HG02885 (cell line): Measurements from ENCODE around the gene OCLN.
"Not testable (repeated sequence)": the region's sequence is repeated elsewhere in the genome, so short reads cannot be mapped to it uniquely, and the experiment has no call there.

Experiments used
- ATAC-seq: cut with Tn5 transposase; IDR thresholded peaks from one replicate; pipeline ENCODE4 v1.9.1; 2021; ENCODE audit warnings: mild to moderate bottlenecking; ENCODE audit not compliant: unreplicated experiment, poor library complexity

The OCLN gene

DNA sequence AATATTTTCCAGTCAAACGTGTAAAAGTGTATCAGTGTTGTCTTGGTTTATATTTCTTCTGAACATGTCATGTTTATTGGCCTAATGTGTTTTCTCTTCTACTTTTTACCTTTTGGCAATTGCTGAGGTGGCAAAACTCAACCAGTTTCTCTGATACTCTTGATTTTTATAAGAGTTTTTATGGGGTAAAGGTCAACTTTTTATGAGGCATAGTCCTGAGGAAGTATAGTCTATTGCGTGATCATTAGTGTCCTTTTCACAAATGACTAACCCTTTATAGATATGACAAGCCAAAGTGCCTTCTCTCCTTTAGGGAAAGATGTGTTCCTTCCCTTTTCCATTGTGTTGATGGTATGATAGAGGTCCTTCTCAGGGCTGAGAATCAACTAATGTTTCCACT, 32.9 kb downstream of the OCLN start:
- ATAC-seq: no peak

DNA sequence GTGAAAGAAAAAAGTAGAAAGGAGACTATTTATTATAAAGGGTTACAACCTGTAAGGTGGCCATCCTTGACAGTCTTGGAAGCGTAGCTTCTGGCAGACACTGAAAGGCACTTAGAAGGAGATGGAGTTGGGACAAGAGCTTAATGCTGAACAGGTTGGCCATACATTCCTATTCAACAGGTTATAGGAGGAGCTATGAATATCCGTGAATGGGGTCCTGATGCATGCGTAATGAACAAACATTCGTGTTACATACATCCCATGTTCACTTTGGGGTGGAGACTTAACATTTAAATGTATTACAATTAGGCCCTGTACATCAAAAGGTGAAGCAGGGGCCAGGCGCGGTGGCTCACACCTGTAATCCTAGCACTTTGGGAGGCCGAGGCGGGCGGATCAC, 34.1 kb downstream of the OCLN start:
- ATAC-seq: no peak

DNA sequence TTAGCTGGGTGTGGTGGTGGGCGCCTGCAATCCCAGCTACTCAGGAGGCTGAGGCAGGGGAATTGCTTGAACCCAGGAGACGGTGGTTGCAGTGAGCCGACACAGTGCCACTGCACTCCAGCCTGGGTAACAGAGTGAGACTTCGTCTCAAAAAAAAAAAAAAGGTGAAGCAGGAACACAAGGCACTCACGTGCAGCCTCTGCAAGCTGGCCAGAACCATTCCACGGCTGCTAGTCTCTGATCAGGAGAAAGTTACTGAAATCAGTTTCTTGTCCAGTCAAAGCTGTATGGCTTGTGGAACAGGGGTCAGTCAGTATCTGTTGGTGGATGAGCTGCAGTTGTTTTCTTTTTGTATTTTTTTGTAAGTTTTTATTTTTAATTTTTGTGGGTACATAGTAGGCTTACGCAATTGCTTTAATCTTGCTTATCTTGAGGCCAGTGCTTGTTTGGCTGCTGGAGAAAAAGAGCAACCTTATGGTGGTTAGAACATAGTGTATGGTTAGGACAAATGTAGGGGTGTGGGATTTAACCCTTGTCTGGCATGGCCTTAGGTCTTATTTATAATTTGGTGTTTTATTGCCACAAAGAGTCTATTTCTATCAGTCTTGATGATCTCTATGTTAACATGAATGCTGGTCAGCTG, 34.7 kb downstream of the OCLN start:
- no peak for ATAC-seq

DNA sequence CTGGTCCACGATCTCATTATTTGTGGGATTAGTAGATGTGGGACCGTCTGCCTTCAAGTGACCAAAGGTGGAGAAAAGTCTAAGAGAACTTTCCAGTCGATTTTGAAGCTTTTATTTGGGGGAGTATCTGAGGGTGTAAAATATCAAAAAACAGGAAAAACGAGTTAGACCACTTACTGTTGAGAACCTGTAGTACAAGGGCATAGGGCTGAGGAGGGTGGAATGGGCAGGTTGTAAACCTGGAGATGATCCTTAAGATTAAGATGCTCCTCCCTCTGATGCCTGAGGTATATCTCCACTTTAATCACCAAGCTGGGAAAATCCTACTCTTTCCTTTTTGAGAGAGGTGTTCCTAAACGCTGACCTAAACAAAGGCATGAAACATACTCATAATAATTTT, 35.4 kb downstream of the OCLN start:
- ATAC-seq: no peak

DNA sequence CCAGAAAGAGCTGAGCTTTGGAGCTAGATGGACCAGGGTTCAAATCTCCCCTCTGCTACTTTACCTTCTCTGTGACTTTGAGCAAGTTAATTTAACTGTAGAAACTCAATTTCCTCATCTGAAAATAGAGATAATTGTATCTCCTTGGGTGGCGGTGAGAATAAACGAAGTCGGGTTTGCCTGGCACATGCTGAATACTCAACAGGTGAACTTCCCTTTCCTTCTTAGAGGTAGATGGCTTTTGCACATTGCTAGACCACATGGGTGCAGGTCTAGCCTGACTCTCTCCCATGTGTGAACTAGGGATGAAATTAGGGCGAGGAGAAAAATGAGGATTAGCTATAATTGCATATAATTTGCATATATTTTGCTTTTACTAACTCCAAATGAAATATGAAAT, 36.0 kb downstream of the OCLN start:
- ATAC-seq: no peak

DNA sequence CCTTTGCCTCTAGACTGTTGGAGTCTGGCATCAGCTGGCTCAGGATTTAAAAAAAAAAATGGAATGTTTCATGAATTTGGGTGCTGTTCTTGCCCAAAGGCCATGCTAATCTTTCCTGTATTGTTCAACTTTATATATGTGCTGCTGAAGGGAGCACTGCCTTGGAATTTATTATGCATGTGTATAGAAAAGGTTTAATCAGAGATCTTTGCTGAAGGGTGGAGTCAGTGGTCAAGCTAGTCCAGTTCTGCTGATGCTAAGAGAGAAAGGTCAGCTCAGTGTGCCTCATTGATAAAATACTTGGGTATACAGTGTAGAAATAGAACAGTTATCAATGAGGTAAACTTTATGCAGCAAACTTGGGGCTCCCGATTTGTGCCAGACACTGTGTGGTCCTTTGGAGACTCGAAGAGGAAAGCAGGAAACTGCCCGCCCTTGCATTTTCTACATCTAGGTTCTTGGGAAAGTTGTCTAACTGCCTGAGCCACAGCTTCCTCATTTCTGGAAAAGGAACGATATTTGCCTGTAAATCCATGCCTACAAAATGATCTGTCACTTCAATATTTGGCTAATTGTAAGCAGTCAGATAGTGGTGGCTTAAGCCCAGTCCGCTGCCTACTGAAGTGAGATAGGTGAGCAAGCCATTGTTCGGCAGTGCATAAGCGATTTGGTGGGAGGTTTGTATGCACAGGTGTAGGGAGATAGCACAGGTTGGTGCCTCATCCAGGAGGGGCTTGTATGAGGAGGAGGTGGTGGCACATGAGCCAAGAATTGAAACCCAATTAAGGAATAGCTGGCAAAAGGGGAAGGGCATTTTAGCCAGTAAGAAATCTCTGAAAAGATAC, 38.2 kb downstream of the OCLN start:
- no peak for ATAC-seq

DNA sequence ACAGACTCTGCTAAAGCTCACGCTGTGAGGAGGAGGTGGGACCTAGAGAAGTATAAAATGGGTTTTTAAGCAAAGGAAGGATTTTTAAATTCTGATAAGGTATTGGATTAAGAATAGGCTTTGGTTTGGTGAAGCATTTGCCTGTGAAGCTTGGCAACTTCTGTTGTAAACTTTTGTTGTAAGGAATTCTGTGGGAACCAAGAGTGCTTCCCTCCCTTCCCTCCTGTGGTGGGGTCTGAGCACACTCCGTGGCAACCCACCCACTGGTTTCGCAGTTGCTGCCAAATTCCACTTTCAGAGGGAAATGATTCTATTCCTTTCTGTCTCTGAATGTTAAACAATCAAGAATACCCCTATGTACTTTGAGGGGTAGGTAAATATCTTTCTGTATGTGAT, 38.8 kb downstream of the OCLN start:
- ATAC-seq: no peak

DNA sequence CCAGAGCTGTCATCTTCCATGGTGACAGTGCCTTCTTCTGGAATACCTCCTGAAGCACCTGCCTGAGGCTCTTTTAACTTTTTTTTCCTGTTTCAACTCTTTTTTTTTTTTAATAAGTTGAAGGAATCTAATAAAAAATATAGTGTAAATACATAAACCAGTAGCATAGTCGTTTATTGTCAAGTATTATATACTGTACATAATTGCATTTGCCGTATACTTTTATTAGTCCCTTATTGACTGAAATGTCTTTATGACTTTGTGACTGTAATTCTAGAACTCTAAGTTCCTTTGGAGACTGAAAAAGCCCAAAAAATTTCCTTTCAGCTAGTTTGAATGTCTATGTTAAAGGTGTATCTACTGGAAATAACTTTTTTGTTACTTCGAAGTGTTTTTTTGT, 45.3 kb downstream of the OCLN start:
- not testable (repeated sequence) for ATAC-seq

DNA sequence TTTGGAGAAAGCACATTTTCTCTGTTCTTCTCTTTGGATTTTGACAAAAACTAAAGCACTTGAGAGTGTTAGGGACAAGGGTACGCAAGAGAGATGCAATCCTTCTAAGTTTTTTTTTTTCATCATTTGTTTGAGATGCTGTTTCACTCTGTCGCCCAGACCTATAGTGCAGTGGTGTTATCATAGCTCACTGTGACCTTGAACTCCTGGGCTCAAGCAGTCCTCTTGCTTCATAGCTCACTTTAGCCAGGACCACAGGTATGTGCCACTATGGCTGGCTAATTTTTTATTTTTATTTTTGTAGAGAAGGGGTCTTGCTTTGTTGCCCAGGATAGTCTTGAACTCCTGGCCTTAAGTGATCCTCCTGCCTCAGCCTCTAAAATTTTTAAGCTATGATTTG, 46.1 kb downstream of the OCLN start:
- ATAC-seq: not testable (repeated sequence)

DNA sequence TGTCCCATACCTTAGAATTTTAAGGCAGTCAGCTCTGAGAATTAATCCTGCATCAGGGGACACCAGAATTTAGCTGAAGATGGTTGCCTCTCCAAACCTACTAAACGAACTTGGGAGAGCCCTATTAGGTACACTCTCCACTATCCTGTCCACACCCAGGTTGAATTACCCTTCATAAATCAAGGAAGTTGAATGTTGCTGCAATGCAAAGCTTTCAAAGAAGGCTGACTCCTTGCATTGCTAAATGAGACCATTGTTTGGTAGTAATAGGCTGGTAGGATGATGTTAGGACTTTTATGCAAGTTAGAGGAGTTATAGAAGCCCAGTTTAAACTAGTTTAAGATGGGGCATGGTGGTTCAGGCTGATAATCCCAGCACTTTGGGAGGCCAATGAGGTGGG, 48.8 kb downstream of the OCLN start:
- ATAC-seq: not testable (repeated sequence)

DNA sequence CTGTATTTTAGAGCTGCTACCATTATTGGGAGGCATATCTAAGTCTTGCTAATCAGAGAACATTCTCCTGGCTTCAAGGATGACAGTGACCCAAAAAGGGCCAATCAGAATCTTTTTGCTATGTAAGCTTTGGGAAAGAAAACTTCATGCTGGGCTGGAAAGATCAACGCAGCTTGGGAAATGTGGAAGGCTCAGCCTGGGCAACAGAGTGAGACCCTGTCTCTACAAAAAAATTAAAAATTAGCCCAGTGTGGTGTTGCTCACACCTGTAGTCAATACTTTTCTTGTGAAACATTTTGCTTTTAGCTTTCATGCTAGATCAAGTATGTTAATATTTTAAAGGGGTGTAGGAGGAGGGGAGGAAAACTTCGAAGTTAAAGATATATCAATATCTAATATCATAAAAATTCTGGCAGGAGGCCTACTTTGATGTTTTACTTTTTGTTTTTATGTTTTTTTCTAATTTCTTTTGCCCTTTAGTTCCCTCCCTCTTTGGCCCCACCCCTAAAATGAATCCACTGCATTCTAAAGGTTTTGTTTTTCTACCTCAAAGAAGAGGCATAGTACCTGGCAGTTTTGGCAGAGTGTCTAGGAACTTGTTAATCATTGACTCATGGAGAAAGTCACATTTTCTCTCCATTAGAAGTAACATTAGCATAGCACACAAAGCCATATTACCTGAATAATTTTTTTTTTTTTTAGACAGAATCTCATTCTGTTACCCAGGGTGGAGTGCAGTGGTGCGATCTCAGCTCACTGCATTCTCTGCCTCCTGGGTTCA, 50.4 kb downstream of the OCLN start:
- ATAC-seq: not testable (repeated sequence)

DNA sequence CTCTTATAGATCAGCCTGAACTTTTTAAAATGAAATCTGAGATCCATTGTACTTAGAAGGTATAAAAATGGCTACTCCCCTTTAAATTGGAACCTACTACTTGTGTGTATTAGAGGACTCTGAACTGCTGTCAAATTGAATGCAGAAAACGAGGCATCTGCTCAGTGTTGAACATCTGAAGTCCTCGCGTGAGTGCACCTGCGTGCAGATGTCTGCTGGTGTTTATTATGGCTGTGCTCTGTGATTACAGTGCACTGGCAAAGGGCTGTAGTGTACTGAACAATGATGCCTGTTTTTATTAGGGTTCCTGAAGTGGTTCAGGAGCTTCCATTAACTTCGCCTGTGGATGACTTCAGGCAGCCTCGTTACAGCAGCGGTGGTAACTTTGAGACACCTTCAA, 52.0 kb downstream of the OCLN start:
- ATAC-seq: not testable (repeated sequence)

DNA sequence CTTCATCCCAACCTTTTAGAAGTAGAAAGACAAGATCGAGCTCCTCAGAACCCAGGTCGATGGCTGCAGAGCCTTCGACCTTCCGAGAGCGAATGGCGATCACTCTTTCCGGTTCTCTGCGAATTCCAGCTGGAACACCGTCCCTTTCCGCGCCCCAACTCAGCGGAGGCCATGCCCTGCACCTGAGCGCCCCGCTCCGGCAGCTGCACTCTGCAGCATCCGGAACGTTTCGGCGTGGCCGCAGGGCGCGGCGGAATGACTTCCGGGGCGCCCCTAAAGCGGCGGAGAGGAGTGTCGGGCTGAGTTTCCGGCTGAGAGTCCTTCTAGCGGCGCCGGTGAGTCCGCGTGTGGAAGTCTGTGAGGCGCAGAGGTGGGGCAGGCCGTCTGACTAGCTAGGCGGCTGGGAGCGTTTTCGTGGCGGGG, 67.3 kb downstream of the OCLN start, which contains the start of gene GTF2H2C:
TSS of gene GTF2H2C (plus strand) at position 284 of the 423 bp plus-strand sequence. CDS start 4,942 bp downstream, outside the sequence.
- peak; percentile 98 for ATAC-seq

DNA sequence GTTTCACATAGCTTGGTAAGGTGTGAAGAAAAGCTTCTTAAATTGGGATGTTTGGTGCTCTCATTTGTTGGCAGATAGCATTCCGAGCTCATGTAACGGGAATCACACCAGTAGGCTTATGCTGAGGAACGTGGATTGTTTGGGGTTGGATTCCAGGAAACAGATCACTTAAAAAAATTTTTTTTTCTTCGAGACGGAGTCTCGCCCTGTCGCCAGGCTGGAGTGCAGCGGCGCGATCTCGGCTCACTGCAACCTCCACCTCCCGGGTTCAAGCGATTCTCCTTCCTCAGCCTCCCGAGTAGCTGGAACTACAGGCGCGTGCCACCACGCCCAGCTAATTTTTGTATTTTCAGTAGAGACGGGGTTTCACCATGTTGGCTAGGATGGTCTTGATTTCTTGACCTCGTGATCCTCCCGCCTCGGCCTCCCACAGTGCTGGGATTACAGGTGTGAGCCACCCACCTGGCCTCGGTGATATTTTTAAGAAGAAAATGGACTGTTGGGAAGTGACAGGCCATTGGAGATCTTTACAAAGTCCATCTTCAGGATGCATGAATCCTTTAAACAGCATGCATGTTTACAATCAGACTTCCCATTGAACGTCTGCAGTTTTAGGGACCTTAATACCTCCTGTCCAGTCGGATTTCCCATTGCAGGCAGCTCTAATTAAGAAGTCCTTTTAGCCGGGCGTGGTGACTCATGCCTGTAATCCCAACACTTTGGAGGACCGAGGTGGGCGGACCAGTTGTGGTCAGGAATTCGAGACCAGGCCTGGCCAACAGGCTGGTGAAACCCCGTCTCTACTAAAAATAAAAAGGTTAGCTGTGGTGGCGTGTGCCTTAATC, 68.2 kb downstream of the OCLN start:
- not testable (repeated sequence) for ATAC-seq

DNA sequence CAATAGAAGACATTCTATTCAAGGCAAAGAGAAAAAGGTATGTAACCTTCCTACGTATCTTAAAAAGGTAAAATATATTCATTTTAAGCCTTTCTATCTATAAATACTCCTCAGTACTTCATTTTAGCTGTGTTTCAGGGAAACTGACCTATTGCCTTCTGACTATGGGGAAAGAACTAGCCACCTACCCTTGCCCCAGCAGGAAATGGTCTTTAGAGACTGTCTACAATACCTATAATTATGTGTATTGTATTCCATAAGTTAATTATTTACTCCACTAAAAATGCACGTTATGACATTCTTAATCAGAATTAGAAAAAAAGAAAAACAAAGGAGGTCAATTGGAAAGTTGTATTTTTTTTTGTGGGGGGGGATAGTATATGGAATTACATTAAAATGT, 73.6 kb downstream of the OCLN start:
- ATAC-seq: not testable (repeated sequence)

DNA sequence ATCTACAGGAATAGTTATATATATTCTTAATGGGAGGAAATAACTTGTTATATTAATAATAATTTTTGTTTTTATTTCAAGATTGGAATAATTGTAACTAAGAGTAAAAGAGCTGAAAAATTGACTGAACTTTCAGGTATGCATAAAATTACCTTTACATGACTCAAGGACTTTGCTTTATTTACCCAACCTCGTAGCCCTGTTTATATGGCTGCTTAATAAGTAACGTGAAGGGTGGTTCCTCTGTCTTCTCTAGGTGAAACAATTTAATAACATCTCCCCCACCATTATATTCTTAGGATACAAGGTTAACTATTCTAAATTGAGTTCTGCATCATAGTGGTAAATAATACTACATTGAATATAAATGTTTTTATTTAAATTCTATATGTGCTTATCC, 75.5 kb downstream of the OCLN start:
- not testable (repeated sequence) for ATAC-seq

DNA sequence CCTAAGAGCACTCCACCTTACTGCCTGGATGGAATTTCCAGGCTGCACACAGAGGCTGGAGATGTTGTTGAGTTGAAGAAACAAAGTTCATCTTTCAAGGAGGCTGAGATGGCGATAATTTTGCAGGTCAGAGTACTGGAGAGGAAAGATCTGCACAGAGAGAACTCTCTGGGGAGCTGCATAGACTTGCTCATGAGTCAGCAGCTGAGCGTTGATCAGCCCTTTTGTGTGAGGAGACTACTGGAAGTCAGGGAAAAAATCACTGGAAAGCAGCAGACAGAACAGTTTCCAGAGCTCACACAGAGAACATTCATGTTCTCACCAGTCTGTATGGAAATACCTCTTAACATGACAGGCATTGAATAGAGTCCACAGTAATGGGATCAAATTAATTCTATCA, 90.8 kb downstream of the OCLN start:
- not testable (repeated sequence) for ATAC-seq

DNA sequence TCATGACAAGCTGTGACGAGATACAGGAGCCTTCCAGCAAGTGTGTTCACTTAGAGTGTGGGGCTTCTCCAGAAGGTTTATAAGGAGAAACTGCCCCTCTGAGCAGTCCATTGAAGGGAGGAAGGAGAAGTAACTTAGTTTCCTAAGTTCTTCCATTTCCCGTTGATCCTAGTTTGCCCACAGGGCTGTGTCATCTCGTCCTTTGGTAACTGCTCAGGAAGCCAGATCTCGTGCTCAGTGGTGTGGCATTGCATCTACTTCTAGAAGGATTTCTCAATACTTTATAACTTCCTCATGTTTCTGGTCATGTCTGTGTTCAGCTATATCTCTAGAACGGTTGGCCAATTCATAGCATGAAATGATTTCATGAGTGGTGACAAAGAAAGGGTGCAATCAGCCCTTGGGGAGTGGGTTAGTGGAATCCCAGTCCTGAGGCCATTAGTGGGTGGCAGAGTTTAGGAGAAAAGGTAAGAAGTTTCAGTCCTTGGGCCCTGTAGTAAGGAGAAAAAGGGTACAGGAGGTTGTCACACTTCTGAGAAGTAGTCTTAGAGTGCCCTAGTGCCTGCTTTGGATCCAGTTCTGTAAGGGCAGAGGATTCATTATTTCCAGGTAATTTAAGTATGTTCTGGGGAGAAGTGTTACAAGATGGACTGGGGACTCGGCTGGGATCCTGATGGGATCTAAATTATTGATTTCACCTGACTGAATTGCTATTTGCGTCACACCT, 103.7 kb downstream of the OCLN start:
- not testable (repeated sequence) for ATAC-seq

DNA sequence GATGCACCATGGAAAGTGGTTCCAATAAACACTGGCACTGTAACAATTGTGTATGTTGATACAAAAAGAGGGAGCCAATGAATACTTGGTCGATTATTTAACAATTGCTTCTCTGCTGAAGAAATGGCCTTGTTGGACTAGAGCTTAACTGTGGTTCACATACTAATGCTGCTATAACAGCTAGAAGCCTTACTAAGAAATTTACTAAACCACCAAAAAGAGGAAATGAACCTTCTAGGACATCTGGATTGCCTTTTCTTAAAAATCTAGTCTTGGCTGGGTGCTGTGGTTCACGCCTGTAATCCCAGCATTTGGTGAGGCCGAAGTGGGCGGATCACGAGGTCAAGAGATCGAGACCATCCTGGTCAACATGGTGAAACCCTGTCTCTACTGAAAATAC, 109.4 kb downstream of the OCLN start:
- peak; percentile 86 for ATAC-seq
